ENCODE results near the gene FOXP2.

Gene FOXP2

GRCh38 chr7:114630201-114630990 lies 215.8 kb downstream of the FOXP2 start:
- no peak overlapping the region for H3K4me3 ChIP-seq (ENCODE audit: control insufficient read depth, low read depth, low read length)
- DNase-seq (ENCODE audit: low read depth), result no peak

GRCh38 chr7:114631249-114631822 lies 216.7 kb downstream of the FOXP2 start:
- no peak overlapping the region for H3K4me3 ChIP-seq (ENCODE audit: control insufficient read depth, low read depth, low read length)
- no peak for TF ChIP-seq CTCF (conservative IDR thresholded peaks at IDR 0.05; ENCODE audit: control insufficient read depth, insufficient read depth, low read depth, low read length)
- no peak for DNase-seq (ENCODE audit: low read depth)

More at GRCh38 chr7:114630201-114630990, 215.8 kb downstream of the FOXP2 start:
- no peak for TF ChIP-seq CTCF (conservative IDR thresholded peaks at IDR 0.05; ENCODE audit: control insufficient read depth, insufficient read depth, low read depth, low read length)

- no peak for TF ChIP-seq CTCF (conservative IDR thresholded peaks at IDR 0.05; ENCODE audit: control insufficient read depth, insufficient read depth, low read depth, low read length)
- DNase-seq (ENCODE audit: low read depth), result no peak
These were observed 224.8 kb downstream of the FOXP2 start for GRCh38 chr7:114639451-114639850.

GRCh38 chr7:114644455-114644854 lies 229.8 kb downstream of the FOXP2 start:
- no peak overlapping the region for H3K4me3 ChIP-seq (ENCODE audit: control insufficient read depth, low read depth, low read length)
- DNase-seq (ENCODE audit: low read depth), result no peak
- TF ChIP-seq CTCF (conservative IDR thresholded peaks at IDR 0.05; ENCODE audit: control insufficient read depth, insufficient read depth, low read depth, low read length), result no peak

More at GRCh38 chr7:114639451-114639850, 224.8 kb downstream of the FOXP2 start:
- H3K4me3 ChIP-seq (ENCODE audit: control insufficient read depth, low read depth, low read length), result no peak overlapping the region

GRCh38 chr7:114645451-114645850 lies 230.8 kb downstream of the FOXP2 start:
- DNase-seq (ENCODE audit: low read depth), result no peak
- no peak for TF ChIP-seq CTCF (conservative IDR thresholded peaks at IDR 0.05; ENCODE audit: control insufficient read depth, insufficient read depth, low read depth, low read length)
- H3K4me3 ChIP-seq (ENCODE audit: control insufficient read depth, low read depth, low read length), result no peak overlapping the region

- no peak overlapping the region for H3K4me3 ChIP-seq (ENCODE audit: control insufficient read depth, low read depth, low read length)
- DNase-seq (ENCODE audit: low read depth), result no peak
- TF ChIP-seq CTCF (conservative IDR thresholded peaks at IDR 0.05; ENCODE audit: control insufficient read depth, insufficient read depth, low read depth, low read length), result no peak
These were observed 232.9 kb downstream of the FOXP2 start for GRCh38 chr7:114647518-114647917.
